Measurements from ENCODE around the gene SF1. TPM values are rescaled to one million over a fixed set of nuclear protein-coding genes. Genes with fewer than 3 reads are reported as not detected.

Gene SF1
- total RNA-seq, 1 experiment from 2014 or later = 472 TPM

GRCh38 chr11:64764040-64764611 lies 14.2 kb downstream of the SF1 start:
- DNase-seq (ENCODE audit: low spot score) = no peak
- POLR2A ChIA-PET (ENCODE audit: low non-redundant PET) = interaction anchor here (0.6 kb wide), 1 partner anchor 521 kb away, joined by 5 read pairs; no protein-coding TSS in a partner anchor
- Histone ChIP-seq H3K4me3 (ENCODE audit: low read depth, low read length, poor library complexity, severe bottlenecking) (no peak overlapping the region), H3K9me3 (ENCODE audit: low read depth, low read length, poor library complexity, severe bottlenecking) (no peaks in the 10 kb centered on the region), H3K27me3 (replicated peaks; ENCODE audit: insufficient read depth, low read depth, low read length, poor library complexity) (no peaks in the 10 kb centered on the region), H3K36me3 (ENCODE audit: insufficient read depth, low read length, poor library complexity, severe bottlenecking) (peaks cover 68% of the 10 kb centered on the region), H3K4me1 (ENCODE audit: insufficient read depth, low read length, poor library complexity, severe bottlenecking) (peaks cover 37% of the 10 kb centered on the region), H3K27ac (ENCODE audit: low read depth, low read length, poor library complexity, severe bottlenecking) (peak overlapping the region; percentile 60)
- TF ChIP-seq CTCF (conservative IDR thresholded peaks at IDR 0.05; ENCODE audit: low read depth, low read length) (no peak), EZH2 (IDR thresholded peaks at IDR 0.05; ENCODE audit: borderline replicate concordance, low read depth, low read length, poor library complexity, severe bottlenecking) (no peak)
- CTCF ChIA-PET = interaction anchor here (0.5 kb wide), 1 partner anchor 942 kb away, joined by 3 read pairs; no protein-coding TSS in a partner anchor
- intact Hi-C loops (cut with micrococcal nuclease; ENCODE audit: unreplicated experiment) = no loop called here
- no TSS peak for BruUV-seq (replicated peaks)

GRCh38 chr11:64763526-64764039 lies 14.8 kb downstream of the SF1 start:
- ChIA-PET CTCF (no interaction called here), POLR2A (ENCODE audit: low non-redundant PET) (interaction anchor here (0.6 kb wide), 1 partner anchor 520 kb away, joined by 5 read pairs; no protein-coding TSS in a partner anchor)
- peaks cover 62% of the 10 kb centered on the region for H3K36me3 ChIP-seq (ENCODE audit: insufficient read depth, low read length, poor library complexity, severe bottlenecking)
- no peak for TF ChIP-seq EZH2 (IDR thresholded peaks at IDR 0.05; ENCODE audit: borderline replicate concordance, low read depth, low read length, poor library complexity, severe bottlenecking)
- intact Hi-C loops (cut with micrococcal nuclease; ENCODE audit: unreplicated experiment) = no loop called here
- no peak overlapping the region for H3K4me3 ChIP-seq (ENCODE audit: low read depth, low read length, poor library complexity, severe bottlenecking)
- no TSS peak for BruUV-seq (replicated peaks)
- peak overlapping the region; percentile 60 for H3K27ac ChIP-seq (ENCODE audit: low read depth, low read length, poor library complexity, severe bottlenecking)
- no peak for DNase-seq (ENCODE audit: low spot score)
- no peaks in the 10 kb centered on the region for H3K27me3 ChIP-seq (replicated peaks; ENCODE audit: insufficient read depth, low read depth, low read length, poor library complexity)
- H3K4me1 ChIP-seq (ENCODE audit: insufficient read depth, low read length, poor library complexity, severe bottlenecking) = peaks cover 37% of the 10 kb centered on the region
- H3K9me3 ChIP-seq (ENCODE audit: low read depth, low read length, poor library complexity, severe bottlenecking) = no peaks in the 10 kb centered on the region

GRCh38 chr11:64762674-64763525 lies 15.4 kb downstream of the SF1 start:
- TF ChIP-seq EZH2 (IDR thresholded peaks at IDR 0.05; ENCODE audit: borderline replicate concordance, low read depth, low read length, poor library complexity, severe bottlenecking) (no peak), CTCF (conservative IDR thresholded peaks at IDR 0.05; ENCODE audit: low read depth, low read length) (no peak)
- Histone ChIP-seq H3K27me3 (replicated peaks; ENCODE audit: insufficient read depth, low read depth, low read length, poor library complexity) (no peaks in the 10 kb centered on the region), H3K36me3 (ENCODE audit: insufficient read depth, low read length, poor library complexity, severe bottlenecking) (peaks cover 56% of the 10 kb centered on the region), H3K4me3 (ENCODE audit: low read depth, low read length, poor library complexity, severe bottlenecking) (no peak overlapping the region), H3K27ac (ENCODE audit: low read depth, low read length, poor library complexity, severe bottlenecking) (peak overlapping the region; percentile 60), H3K4me1 (ENCODE audit: insufficient read depth, low read length, poor library complexity, severe bottlenecking) (peaks cover 35% of the 10 kb centered on the region), H3K9me3 (ENCODE audit: low read depth, low read length, poor library complexity, severe bottlenecking) (no peaks in the 10 kb centered on the region)
- DNase-seq (ENCODE audit: low spot score) = peak; percentile 84
- intact Hi-C loops (cut with micrococcal nuclease; ENCODE audit: unreplicated experiment) = no loop called here
- CTCF ChIA-PET = no interaction called here
- POLR2A ChIA-PET (ENCODE audit: low non-redundant PET) = interaction anchor here (1.0 kb wide), 1 partner anchor 12 kb away, joined by 3 read pairs; no protein-coding TSS in a partner anchor
- BruUV-seq (replicated peaks) = no TSS peak
